ENCODE data around the gene RUNDC3A.

- TF ChIP-seq CTCF (tag by site-specific recombination; IDR thresholded peaks at IDR 0.05) (no peak), YY1 (tag by site-specific recombination; IDR thresholded peaks at IDR 0.05) (no peak), REST (tag by site-specific recombination; IDR thresholded peaks at IDR 0.05) (no peak), ZNF530 (tag by site-specific recombination; IDR thresholded peaks at IDR 0.05; ENCODE audit: low read depth) (no peak), ZNF585B (tag by site-specific recombination; IDR thresholded peaks at IDR 0.05) (no peak), ZSCAN4 (tag by site-specific recombination; IDR thresholded peaks at IDR 0.05) (no peak)
These were observed 34.8 kb upstream of the RUNDC3A start for GRCh38 chr17:44273607-44274006.
